GM18502 (cell line): ENCODE data around the gene GNB1L.

Experiments
- ATAC-seq: cut with Tn5 transposase; IDR thresholded peaks from one replicate; pipeline ENCODE4 v1.9.1; 2021; ENCODE audit warnings: mild to moderate bottlenecking; ENCODE audit not compliant: unreplicated experiment, poor library complexity

The GNB1L gene

DNA sequence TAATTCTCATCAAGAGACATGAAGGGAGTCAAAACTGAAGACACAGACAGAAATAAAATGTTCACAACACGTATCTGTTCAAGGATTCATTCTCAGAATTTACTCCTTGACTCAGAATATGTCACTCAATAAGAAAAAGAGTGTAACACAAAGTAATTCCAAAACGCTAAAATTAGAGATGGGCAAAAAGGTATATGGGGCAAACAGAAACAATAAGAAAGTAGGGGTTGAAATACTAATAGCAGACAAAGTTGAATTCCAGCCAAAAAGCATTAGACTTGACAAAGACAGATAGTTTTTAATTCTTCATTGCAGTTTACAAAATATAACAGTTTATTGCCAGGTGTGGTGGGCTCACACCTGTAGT is 26.7 kb downstream of the GNB1L start:
- ATAC-seq, result no peak

DNA sequence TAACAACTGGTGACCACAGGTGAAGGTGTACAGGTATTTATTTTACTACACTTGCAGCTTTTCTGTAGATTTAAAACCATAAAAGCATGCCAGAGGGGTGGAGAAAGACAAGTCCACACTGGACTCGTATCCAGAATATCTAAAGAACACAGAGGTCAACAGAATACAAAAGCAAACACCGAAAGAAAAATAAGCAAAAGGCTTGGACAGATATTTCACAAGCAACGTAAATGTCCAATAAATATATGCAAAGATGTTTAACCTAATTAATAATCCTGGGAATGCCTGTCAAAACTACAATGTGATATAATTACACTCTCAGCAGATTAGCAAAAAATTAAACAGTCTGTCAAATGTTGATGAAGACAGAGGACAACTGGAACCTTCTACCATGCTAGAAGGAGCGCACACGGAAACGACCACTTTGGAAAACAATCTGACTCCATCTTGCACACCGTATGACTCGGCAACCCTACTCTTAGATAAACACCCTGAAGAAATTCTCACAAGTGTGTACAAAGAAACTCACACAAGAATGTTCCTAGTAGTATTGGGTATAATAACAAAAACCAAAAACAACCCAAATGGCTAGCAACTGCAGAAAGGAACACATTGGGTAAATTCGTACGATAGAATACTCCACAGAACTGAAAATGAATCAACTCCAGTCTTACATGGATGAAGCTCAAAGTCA is 27.2 kb downstream of the GNB1L start:
- no peak for ATAC-seq

DNA sequence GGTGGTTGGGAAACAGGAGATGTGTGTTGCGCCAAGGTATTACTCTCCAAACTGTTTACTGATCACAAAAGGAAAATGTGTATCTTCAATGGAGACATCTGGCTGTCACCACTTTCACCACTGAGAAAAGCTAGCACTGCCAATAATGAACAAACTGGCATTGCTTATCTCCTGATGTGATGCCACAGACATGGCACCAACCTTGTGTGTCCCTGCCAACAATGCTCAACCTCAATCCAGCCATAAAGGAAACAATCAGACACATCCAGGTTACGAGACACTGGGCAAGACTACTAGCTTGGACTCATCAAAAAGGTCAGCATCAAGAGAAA is 28.1 kb downstream of the GNB1L start:
- no peak for ATAC-seq

DNA sequence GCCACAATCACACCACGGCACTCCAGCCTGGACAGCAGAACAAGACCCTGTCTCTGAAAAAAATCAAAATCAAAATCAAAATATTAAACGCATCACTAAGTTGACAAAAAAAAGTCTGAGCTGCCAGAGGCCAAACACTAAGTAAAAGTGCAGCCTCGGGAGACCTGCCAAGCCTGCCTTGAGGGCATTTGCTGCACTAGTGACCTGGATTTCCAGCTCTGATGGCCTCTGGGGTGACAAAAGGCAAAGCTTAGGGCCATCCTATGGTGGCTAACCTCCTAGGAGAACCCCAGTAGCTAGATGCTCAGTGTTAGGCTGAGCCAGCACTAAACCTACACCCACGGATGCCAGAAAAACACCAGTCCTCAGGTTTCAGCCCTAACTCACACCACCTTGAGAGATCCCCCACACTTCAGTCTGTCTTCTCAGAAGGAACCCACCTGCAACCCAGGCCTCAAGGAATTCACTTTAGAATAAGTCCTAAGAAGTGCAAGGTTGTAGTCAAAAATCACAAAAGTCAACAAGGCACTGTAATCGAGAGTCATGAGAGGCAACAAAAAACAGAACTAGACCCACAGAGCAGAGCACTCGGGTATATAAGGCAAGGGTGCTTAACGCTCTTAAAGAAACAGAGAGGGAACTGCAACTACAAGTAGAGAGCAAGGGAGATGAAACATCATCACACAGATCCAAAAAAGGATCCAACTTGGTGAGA is 28.6 kb downstream of the GNB1L start:
- ATAC-seq, result no peak

DNA sequence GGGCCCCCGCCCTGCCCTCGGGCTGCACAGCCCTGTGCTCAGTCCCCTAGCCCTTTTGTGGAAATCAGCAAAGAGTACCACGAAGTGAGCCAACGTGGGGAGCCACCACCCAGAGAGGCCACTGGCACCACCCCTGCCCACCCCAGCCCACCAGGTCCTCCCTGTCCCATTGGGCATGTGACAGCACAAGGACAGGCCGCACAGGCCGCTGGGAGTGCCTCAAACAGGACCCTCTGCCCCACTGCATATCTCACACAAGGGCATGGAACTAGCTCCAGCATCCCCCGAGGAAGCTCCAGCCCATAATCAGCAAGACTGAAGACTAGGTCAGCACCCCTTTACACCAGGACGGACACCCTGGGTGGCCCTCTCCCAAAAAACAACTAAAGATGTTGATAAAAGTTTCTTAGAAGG is 29.7 kb downstream of the GNB1L start:
- no peak for ATAC-seq

DNA sequence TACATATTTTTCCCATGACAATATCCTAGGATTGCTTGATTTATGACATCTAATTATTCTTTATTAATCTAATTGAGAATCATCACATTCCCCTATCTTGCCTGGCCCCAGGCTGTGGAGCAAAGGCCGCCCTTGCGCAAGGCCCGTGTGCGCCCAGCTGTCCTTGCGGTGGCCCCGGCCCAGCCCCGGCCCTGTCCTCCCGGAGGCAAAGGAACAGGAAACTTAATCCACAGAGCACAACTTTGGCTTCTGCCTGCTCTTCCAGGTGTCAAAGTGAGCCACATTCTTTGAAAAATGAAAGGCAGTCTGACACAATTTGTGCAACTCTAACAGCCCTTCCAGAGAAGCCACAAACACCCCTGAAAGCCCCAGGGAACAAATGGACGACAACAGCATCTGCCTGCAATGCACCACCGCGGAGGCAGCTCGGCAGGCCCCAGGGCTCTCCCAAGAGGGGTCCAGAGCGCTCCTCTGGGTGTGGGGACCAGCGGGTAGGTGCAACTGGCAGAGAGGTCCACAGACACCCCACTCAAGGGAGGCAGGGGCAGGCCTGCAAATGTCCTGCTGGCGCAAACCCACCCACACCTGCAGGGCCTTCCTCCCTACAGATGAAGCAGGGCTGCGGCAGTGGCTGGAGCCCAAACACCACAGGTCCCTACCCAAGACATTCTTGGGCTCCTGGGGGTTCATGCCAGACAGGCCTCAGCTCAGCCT is 30.3 kb downstream of the GNB1L start:
- ATAC-seq, result no peak

DNA sequence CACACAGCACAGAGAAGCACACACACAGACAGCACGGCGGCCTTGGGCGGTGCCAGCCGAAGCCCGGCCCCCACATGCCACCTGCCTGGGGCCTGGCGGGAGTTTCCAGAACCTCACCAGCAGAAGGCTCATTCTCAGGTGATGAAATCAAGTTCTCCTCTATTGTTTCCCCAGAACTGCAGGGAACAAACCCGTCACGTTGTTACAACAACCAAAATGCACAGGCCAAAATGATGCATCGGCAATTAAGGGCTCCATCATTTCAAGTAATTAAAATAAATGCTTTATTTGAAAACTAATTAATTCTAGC is 30.8 kb downstream of the GNB1L start:
- ATAC-seq, result no peak

DNA sequence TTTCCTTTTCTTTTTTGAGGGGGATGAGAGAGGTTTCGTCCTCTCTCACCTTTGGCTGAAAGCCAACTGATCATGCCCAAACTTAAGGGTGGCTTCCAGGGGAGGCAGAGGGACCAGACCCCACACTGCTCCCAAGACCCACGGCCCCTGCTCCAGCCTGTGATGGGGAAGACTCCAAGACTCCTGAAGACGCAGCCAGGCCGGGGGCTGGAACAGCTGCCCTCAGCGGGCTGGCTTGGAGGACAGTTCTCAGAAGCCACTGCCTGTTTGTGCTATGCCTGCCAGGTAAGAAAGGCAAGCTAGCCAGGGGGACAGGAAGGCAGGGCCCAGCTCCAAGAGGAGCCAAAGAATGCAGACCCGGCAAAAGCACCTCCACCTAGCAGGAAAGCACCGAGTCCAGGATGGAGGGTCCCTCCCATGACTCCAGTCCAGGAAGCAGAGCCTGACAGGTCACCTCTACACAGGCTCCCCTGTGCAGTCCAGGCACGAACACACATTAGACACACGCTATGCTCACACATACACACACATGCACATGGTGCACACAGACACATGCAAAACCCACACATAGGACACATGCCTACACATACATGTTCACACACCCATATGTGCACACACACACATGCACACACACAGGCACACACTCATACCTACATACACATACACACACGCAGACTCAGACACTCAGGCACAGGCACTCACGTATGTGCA is 31.3 kb downstream of the GNB1L start:
- ATAC-seq, result no peak

DNA sequence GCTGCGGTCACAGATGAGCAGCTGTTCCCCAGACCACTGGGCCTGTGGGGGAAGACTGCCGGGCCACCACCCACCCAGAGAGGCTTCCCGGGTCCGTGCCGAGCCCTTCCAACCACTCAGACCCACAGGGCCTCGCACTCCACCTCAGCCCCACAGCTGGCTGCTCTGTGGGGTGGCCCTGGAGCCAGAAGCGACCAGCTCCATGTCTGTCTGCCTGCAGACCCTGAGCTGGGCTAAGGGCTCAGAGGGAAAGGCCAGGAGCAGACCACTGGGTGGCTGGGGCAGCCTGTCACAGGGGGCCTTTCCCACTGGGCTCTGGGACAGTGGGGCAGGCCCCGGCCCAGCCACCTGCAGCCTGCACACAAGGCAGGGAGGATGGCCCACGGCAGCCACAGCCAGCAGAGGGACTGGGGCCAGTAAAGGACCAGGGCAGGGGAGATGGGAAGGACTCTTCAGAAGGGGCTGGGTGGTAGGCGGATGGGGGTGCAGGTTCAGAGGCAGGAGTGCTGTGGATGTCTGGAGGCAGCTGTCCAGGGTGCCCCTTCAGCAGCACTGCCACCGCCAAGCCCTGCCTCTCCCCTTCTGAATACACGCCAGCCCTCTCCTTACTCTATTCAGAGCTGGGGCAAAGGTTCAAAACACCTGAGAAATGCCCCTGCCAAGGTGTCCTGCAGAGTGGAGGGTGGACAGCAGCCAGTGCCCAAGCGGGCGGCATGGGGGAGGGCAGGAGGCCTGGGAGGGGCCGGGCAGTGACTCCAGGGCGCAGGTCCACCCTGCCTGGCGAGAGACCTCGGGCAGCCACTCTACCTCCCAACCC is 32.2 kb downstream of the GNB1L start:
- no peak for ATAC-seq

DNA sequence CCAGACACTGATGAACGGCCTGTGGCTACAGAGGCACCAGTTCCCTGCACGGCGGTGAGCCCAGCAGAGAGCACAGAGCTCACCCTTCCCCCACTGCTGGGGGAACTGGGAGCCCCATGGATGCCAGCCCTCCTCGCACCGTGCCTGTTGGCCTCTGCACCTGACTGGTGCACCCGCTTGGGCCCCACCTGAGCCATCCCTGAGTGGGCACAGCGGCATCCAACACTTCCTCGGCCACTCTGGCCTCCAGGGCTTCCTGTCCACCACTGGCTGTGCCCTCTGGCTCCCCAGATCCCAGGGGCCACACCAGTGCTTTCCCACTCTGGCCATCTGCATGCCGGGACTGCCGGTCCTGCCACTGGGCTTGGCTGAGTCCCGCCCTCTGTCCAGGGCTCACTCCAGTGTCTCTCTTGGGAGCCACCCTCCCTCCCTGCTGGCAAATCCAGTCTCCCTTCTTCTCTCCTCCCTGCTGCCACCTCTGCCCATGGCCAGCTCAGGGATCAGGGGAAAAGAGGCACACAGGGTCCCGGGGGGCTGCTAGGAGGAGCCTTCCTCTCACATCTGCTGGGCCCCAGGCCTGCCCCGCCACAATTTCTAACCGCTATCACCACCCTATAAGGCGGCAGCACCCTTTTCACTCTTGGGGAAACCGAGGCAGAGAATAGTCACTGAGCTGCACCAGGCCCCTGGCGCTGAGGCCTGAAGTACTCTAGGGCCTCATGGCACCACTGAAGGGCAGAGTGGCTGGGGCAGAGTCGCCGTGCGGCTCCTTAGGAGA is 33.0 kb downstream of the GNB1L start:
- ATAC-seq, result no peak

DNA sequence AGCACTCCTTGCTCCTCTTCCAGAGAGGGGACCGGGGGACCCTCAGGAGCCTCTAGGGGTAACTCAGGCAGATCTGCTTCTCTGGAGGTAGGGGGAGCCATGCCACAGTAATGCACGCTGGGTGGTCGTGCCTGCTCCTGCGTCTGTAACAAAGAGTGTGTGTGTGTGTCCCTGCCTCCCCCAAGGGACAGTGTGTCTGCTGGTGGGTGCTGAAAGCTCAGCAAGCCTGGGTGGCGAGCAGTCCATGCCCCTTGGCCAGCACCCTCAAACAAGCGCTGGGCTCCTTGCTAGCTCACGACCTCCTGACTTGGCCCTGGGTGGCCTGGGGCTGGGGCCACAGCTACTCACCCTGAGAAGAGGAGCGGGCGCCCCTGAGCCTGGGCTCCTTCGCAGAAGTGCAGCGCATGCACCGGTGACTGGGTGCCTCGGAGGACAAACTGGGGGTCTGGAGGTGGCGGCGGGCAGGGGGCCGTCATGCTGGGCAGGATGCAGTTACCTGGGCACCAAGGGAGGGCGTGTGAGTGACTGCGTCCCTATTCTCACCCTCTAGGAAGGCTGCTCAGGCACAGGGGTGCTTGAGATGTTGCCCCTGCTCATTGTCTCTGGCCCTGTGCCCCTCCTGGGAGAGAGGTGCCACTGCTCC is 33.7 kb downstream of the GNB1L start:
- ATAC-seq, result no peak

DNA sequence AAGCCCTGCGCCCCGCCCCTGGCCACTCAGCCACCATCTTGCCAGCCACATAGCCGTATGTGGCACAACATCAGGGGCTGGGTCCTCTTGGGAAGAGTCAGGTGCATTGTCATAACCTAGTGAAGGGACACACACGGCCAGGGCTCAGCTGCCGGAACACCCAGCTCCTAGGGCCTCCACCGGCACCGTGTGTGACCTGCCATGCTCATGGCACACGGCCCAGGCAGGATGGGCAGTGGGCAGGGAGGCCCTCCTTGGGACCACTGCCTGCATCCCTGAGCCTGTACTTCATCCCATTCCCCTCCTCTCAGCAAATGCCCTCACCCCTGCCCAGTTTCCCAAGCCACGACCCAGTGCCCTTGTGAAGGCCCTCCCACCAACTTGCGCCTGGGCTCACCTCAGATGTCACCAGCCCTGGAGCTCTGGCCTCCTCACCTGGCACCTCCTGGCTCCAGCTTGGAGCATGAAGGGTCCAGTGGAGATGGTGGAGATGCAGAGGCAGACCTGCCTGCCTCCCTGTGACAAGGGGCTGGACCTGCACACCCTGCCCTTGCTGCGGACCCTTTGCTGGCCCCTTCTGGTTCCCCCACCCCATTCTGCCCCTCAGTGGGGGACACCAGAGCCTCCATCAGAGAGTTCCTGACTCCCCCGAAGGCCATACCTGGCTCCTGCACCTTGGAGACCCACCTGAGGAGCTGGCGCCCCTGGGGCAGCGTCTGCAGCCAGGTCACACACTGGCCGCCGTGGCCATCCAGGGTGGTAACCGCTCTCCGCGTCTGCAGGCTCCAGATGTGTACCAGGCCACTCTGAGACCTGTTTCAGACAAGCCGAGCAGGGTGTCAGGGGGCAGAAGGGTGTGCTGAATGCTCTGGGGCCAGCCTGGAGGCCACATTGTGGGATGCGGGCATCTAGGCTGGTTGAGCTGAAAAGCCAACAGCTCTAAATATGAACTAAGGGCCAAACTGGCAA is 34.5 kb downstream of the GNB1L start:
- no peak for ATAC-seq

DNA sequence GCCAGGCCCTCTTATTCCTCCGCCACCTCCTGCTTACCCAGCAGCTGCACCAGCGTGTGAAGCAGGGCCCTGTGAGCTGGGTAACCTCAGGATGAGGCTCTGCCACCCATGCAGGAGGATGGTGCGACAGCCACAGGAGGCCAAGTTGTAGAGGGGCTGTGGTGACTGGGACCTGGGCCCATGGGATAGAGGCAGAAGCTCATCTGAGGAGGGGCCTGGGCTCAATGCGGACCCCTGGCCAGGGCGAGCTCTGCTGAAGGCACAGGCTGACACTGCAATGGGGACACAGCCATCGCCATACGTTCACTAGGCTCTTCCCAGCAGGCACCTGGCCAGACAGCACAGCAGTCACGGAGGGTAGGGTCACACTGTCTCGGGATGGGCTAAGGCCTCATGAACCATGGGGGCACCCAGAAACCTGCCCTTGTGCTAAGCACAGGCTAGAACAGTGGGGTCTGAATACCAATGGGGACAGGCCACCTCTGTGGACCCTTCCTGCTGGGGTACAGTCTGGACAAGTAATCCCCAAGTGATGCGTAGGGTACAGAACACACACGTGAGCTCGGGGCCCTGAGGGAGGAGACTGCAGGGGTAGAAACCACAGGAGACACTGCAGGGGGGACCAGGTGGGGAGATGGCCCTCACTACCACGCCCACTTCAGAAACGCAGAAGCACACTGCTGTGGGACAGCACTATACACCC is 35.3 kb downstream of the GNB1L start:
- ATAC-seq, result no peak

DNA sequence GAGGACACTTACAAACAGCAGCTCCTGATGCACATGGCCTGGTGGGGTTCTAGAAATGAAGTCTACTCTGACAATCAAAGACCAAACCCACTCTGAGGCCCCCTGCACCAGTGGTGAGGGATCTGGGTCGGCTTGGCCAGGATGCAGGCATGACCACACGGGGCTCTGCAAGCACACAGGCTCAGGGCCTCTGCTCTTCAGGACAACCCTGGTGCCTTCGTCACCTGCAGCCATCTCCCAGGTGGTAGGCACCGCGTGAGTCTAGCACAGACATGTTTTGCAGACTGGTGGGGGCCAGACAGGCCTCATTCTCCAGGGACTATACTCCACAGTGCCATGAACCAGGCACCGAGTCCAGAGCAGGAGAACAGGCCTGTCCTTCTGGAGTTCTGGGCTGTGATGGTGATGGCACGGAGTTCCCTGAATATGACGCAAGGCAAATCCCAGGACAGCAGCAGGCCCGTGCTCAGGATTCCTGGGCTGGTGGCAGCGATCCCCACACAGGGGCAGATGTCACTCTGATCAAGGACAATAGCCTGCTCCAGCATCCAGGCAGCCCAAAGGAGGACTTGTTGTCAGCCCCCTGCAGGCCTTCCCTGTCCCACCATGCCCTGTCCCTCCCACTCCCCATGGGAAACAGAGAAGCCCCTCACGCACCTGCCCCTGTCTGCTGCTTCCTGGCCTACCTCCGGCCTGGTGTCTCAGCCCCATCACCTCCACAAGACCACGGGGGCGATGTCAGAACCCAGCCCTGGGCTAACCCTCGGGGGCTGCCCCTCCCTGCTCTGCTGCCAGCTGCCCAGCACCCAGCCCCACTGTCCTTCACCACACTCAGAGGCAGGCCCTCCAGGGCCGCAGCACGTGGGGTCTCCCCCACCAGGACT is 36.1 kb downstream of the GNB1L start:
- no peak for ATAC-seq

DNA sequence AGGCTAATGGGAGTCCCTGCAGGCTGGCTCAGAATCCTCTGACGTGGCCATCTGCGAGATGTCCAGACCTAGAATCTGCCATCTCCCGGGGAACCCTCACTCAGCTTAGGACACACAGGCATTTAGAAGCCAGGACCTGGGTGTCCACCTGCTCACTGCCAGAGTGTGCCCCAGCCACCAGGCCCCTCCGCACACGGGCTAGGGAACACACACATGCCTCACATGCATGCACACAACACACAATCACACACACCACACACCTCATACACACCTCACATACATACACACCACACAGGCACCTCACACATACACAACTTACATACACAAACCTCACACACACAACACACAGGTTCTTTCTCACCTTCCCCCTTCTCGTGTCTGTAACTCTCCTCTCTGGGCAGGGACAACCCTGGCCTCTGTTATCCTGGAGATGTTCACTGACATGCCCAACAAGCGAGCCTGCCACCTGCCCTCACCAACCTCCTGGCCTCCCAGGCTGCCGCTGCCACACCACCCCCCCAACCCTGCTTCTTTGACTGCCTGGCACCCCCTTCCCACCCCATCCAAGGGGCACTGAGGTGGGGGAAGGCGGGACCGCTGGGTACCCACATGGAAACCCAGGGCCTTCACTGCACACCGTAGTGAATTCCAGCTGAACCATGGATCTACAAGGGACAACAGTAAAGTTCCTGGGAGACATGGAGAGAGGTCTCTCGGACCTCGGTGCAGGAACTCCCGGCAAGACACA is 38.1 kb downstream of the GNB1L start:
- ATAC-seq, result no peak

DNA sequence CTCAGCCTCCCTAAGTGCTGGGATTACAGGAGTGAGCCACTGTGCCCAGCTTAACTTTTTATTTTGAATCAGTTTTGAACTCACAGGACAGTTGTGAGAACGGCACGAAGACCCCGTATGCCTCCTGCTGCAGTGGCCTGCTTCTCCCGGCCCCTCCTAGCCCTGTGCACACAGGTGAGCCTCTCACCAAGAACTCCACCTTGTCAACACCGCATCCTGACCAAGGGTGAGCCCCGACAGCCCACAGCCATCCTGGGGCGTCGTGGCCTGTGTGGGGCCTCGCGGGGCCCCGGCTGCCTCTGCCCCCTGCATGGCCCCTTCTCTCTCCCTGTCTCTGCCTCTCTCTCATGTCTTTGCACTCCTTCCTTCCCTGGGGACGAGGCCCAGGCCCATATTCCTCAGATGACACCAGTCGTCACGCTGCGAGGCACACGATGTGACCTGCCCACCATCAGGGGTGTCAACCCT is 38.8 kb downstream of the GNB1L start:
- no peak for ATAC-seq
